RWPE1 (cell line): Measurements from ENCODE around the gene TSPAN10.

Source experiments
- CTCF ChIA-PET: fragments of 350-600 bp; sonication (Branson Sonifier 250); formaldehyde crosslinking; extraction: SDS; loops from one replicate; lab custom pipeline; 2021; lab: Yijun Ruan, JAX
- POLR2A ChIA-PET: fragments of 400-600 bp; formaldehyde crosslinking; extraction: SDS; loops from one replicate; lab custom pipeline; 2020; ENCODE audit warnings: antibody characterized with exemption; ENCODE audit not compliant: low non-redundant PET; lab: Yijun Ruan, JAX
- DNase-seq: peaks from one replicate; pipeline ENCODE4 v3.0.0; 2012; ENCODE audit warnings: low spot score
- H3K27ac ChIP-seq: fragments of 450-650 bp; 2 replicates; pipeline ENCODE4 v1.5.1; 2017
- CTCF ChIP-seq: fragments of 450-650 bp; conservative IDR thresholded peaks from 2 replicates; pipeline ENCODE4 v1.5.1; 2017; ENCODE audit warnings: low read depth, mild to moderate bottlenecking

Gene TSPAN10

GRCh38 chr17:81655378-81656117 is 18.6 kb downstream of the TSPAN10 start:
- no peak overlapping the region for H3K27ac ChIP-seq
- no peak for DNase-seq
- ChIA-PET POLR2A (interaction anchor here (1.0 kb wide), 1 partner anchor 10 kb away, joined by 3 read pairs; the partner anchor contains the start of genes CCDC137 and OXLD1), CTCF (interaction anchor here (0.6 kb wide), 2 partner anchors 52 to 1211 kb away, joined by 3 read pairs; no protein-coding TSS in a partner anchor)
- no peak for TF ChIP-seq CTCF

GRCh38 chr17:81656118-81656743 is 19.2 kb downstream of the TSPAN10 start, which contains the start of gene PDE6G:
Gene PDE6G, minus strand, starts transcription at chr17:81656542. Its CDS starts 3,237 bp downstream, at chr17:81653305.
- TF ChIP-seq CTCF = no peak
- no peak within 1 kb of the TSS for H3K27ac ChIP-seq
- ChIA-PET POLR2A (interaction anchor here (1.0 kb wide), 1 partner anchor 10 kb away, joined by 3 read pairs; the partner anchor contains the start of genes CCDC137 and OXLD1), CTCF (interaction anchor here (0.6 kb wide), 1 partner anchor 53 kb away, joined by 3 read pairs; no protein-coding TSS in a partner anchor)
- DNase-seq = no peak

GRCh38 chr17:81656835-81657234 is 19.8 kb downstream of the TSPAN10 start:
- DNase-seq = no peak
- CTCF ChIA-PET = no interaction called here
- POLR2A ChIA-PET = interaction anchor here (1.0 kb wide), 1 partner anchor 9 kb away, joined by 3 read pairs; the partner anchor contains the start of genes CCDC137 and OXLD1
- H3K27ac ChIP-seq = no peak overlapping the region
- TF ChIP-seq CTCF = no peak

GRCh38 chr17:81659038-81659437 is 22.0 kb downstream of the TSPAN10 start:
- DNase-seq = no peak
- H3K27ac ChIP-seq = no peak overlapping the region
- POLR2A ChIA-PET = interaction anchor here (0.7 kb wide), 1 partner anchor 23 kb away, joined by 3 read pairs; no protein-coding TSS in a partner anchor
- TF ChIP-seq CTCF = no peak
- CTCF ChIA-PET = interaction anchor here (0.5 kb wide), 1 partner anchor 11 kb away, joined by 3 read pairs; no protein-coding TSS in a partner anchor

GRCh38 chr17:81660441-81660840 is 23.4 kb downstream of the TSPAN10 start:
- no peak for TF ChIP-seq CTCF
- H3K27ac ChIP-seq = no peak overlapping the region
- POLR2A ChIA-PET = no interaction called here
- CTCF ChIA-PET = interaction anchor here (0.5 kb wide), 1 partner anchor 46 kb away, joined by 3 read pairs; no protein-coding TSS in a partner anchor
- DNase-seq = no peak

- ChIA-PET POLR2A (no interaction called here), CTCF (no interaction called here)
- TF ChIP-seq CTCF = no peak
- no peak overlapping the region for H3K27ac ChIP-seq
- DNase-seq = no peak
These were observed 25.0 kb downstream of the TSPAN10 start for GRCh38 chr17:81662002-81662401.
